ENCODE data around the gene RBX1. TPM values are rescaled to one million over a fixed set of nuclear protein-coding genes. Genes with fewer than 3 reads are reported as not detected.

Gene RBX1
- total and polyA plus RNA-seq, 2 of the 8 experiments (the other 6 are each of a cell fraction or from before 2014, with no cell fraction given) = 76.5 to 119 TPM

DNA sequence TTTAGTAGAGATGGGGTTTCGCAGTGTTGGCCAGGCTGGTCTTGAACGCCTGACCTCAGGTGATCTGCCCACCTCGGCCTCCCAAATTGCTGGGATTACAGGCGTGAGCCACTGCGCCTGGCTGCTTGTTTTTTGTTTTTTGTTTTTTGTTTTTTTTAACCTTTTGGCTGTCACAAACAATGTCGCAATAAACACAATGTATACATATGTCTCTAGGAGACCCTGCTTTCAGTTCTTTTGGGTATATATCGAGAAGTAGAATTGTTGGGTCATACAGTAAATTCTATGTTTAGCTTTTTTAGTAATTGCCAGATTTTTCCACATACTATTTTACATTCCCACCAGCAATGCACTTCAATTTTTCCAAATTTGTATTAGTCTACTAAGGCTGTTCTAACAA is 28.0 kb downstream of the RBX1 start:
- H4K5ac ChIP-seq (ENCODE audit: insufficient read length, low read depth, low read length) = no peak overlapping the region
- H4K91ac ChIP-seq (replicated peaks; ENCODE audit: insufficient read length, low read length) = no peak overlapping the region
- H3K4me3 ChIP-seq (ENCODE audit: extremely low read depth in 1 of 4, insufficient read depth in 2 of 4, low read depth in 3 of 4, low read length in 4 of 4) = no peak overlapping the region
- no peak overlapping the region for H2BK5ac ChIP-seq (ENCODE audit: low read depth, low read length)
- TF ChIP-seq CEBPB (IDR thresholded peaks at IDR 0.05; ENCODE audit: low read depth, low read length) (peak; percentile 32; the same call in 1 of the 2 replicates), HDAC6 (IDR thresholded peaks at IDR 0.05; ENCODE audit: low read depth, low read length) (no peak)
- H3K56ac ChIP-seq (replicated peaks; ENCODE audit: insufficient read length, low read depth, low read length) = no peak overlapping the region
- no peak overlapping the region for H3K4ac ChIP-seq (replicated peaks; ENCODE audit: insufficient read length, low read depth, low read length)
- H3K79me2 ChIP-seq (ENCODE audit: control insufficient read depth in 1 of 2, insufficient read depth in 2 of 2, low read length in 2 of 2) = no peaks in the 10 kb centered on the region
- no peaks in the 10 kb centered on the region for H3K36me3 ChIP-seq (ENCODE audit: control insufficient read depth in 2 of 4, insufficient read depth in 4 of 4, low read length in 3 of 4)
- no peak overlapping the region for H3K14ac ChIP-seq (ENCODE audit: insufficient read length)
- no peaks in the 10 kb centered on the region for H3K27me3 ChIP-seq (replicated peaks in 1 of 4; ENCODE audit: control insufficient read depth in 3 of 4, extremely low read depth in 1 of 4, insufficient read depth in 3 of 4, low read length in 3 of 4)
- H3K4me1 ChIP-seq (replicated peaks in 1 of 4; ENCODE audit: control insufficient read depth in 3 of 4, insufficient read depth in 4 of 4, low read length in 3 of 4) = no peaks in the 10 kb centered on the region
- H2BK20ac ChIP-seq (ENCODE audit: low read length) = no peak overlapping the region
- H2AK5ac ChIP-seq (ENCODE audit: low read depth, low read length) = no peak overlapping the region
- no peak overlapping the region for H4K8ac ChIP-seq (ENCODE audit: extremely low read depth, insufficient read depth, low read length)
- no peak overlapping the region for H2AFZ ChIP-seq (ENCODE audit: low read length)
- 91% methylated on average over 7 of the region's 7 CpGs; no CpG with 5 or more reads in 1 of the 2 experiments for WGBS, 2 experiments (ENCODE audit: extremely low coverage in 1 of 2, insufficient coverage in 1 of 2, insufficient read length in 1 of 2, insufficient replicate concordance in 2 of 2, low coverage in 1 of 2, low lambda C conversion rate in 2 of 2, missing lambda C conversion rate in 1 of 2)
- CTCF ChIA-PET (ENCODE audit: partially characterized antibody) = no interaction called here
- H3K23ac ChIP-seq (ENCODE audit: insufficient read length) = no peak overlapping the region
- H3K27ac ChIP-seq (ENCODE audit: low read depth, low read length) = no peak overlapping the region
- POLR2A ChIA-PET (ENCODE audit: partially characterized antibody) = interaction anchor here (1.9 kb wide), 1 partner anchor 42 kb away, joined by 4 read pairs; no protein-coding TSS in a partner anchor
- H4K20me1 ChIP-seq (replicated peaks in 1 of 2; ENCODE audit: control insufficient read depth in 1 of 2, insufficient read depth in 2 of 2, low read length in 2 of 2) = no peaks in the 10 kb centered on the region
- no peaks in the 10 kb centered on the region for H3K79me1 ChIP-seq (ENCODE audit: low read depth, low read length)
- H3K18ac ChIP-seq (ENCODE audit: extremely low read depth, low read length) = no peak overlapping the region
- no peaks in the 10 kb centered on the region for H3K23me2 ChIP-seq (ENCODE audit: low read depth, low read length)
- H3K4me2 ChIP-seq (ENCODE audit: insufficient read depth in 1 of 2, low read depth in 2 of 2, low read length in 2 of 2) = no peak overlapping the region
- no peak overlapping the region for H2BK120ac ChIP-seq (replicated peaks; ENCODE audit: low read depth, low read length)
- H2BK15ac ChIP-seq (ENCODE audit: low read length) = no peak overlapping the region
- FAIRE-seq = no peak
- no peak overlapping the region for H3K9ac ChIP-seq (replicated peaks in 1 of 4; ENCODE audit: extremely low read depth in 1 of 4, low read depth in 3 of 4, low read length in 3 of 4)
- no peaks in the 10 kb centered on the region for H3K9me3 ChIP-seq (ENCODE audit: insufficient read depth in 2 of 2, low read depth in 1 of 2, low read length in 1 of 2)
- H2BK12ac ChIP-seq (ENCODE audit: low read depth, low read length) = no peak overlapping the region
- no peak for DNase-seq (ENCODE audit: low read depth in 1 of 2, low spot score in 2 of 2)
